Esophagus squamous epithelium (tissue), 5 donors: ENCODE measurements around the gene EHMT1. TPM values are rescaled to one million over a fixed set of nuclear protein-coding genes. Genes with fewer than 3 reads are reported as not detected.
"Not testable (repeated sequence)": the region's sequence is repeated elsewhere in the genome, so short reads cannot be mapped to it uniquely, and the experiment has no call there.

ENCODE experiments used
- DNase-seq: peaks from one replicate; lab custom pipeline; 2025; lab: John Stamatoyannopoulos, UW
- H3K27ac ChIP-seq, 4 donors: fragments of 200-600 bp; sonication (generic); one replicate each; pipeline ENCODE4 v1.5.1; 2016 to 2019; ENCODE audit warnings: mild to moderate bottlenecking in 1 of 4
- H3K27me3 ChIP-seq, 4 donors: fragments of 200-600 bp; sonication (generic); 1 replicate in 3 of 4; 2 replicates in 1 of 4; pipeline versions ENCODE4 v1.5.1 to v1.6.0; 2017 to 2021; ENCODE audit warnings: antibody characterized with exemption in 1 of 4
- H3K36me3 ChIP-seq, 3 donors: fragments of 200-600 bp; sonication (generic); one replicate each; pipeline ENCODE4 v1.5.1; 2016 to 2019
- H3K4me1 ChIP-seq, 3 donors: fragments of 200-600 bp; sonication (generic); one replicate each; pipeline ENCODE4 v1.5.1; 2017 to 2019
- H3K4me3 ChIP-seq, 4 donors: fragments of 200-600 bp; sonication (generic); 1 replicate in 3 of 4; 2 replicates in 1 of 4; pipeline ENCODE4 v1.5.1; 2016 to 2019; ENCODE audit warnings: mild to moderate bottlenecking in 2 of 4, moderate library complexity in 1 of 4
- H3K9me3 ChIP-seq, 3 donors: fragments of 200-600 bp; sonication (generic); one replicate each; pipeline ENCODE4 v1.5.1; 2016 to 2019
- POLR2A ChIP-seq, 4 donors: fragments of 450-650 bp; IDR thresholded peaks; one replicate each; pipeline ENCODE4 v1.6.1; 2017; ENCODE audit warnings: antibody characterized with exemption in 4 of 4, mild to moderate bottlenecking in 4 of 4, moderate library complexity in 3 of 4
- WGBS, 2 donors: methylation state at CpG; one replicate each; pipeline ENCODE4 v1.1.5; 2018; 5-methylcytosine and 5-hydroxymethylcytosine counted together
- intact Hi-C: fragments of 100-400 bp; cut with DNase I; formaldehyde crosslinking; loops from one replicate; pipeline ENCODE4 v1.15.0; 2022
- total RNA-seq, 4 donors: library from RNA; depleted of rRNA; stranded (reverse); fragments of >200 nt; gene quantifications; one replicate each; pipeline ENCODE4 v1.1.0, GENCODE V29; 2016
- TF ChIP-seq, protein P1 (sequence below), 6 experiments: fragments of 450-650 bp in 4 of 6; fragments of 200-600 bp in 2 of 6; sonication (generic) in 2 of 6; IDR thresholded peaks; one replicate each; pipeline ENCODE4 v1.5.1; 2016 to 2019; ENCODE audit warnings: antibody characterized with exemption in 6 of 6, mild to moderate bottlenecking in 4 of 6, moderate library complexity in 4 of 6
- donor health status: DM: yes; HTN: yes; CAD: no.

EHMT1 gene
- total RNA-seq, 4 donors from 2014 or later = 42.8 to 87.0 (median 65.0) TPM

DNA sequence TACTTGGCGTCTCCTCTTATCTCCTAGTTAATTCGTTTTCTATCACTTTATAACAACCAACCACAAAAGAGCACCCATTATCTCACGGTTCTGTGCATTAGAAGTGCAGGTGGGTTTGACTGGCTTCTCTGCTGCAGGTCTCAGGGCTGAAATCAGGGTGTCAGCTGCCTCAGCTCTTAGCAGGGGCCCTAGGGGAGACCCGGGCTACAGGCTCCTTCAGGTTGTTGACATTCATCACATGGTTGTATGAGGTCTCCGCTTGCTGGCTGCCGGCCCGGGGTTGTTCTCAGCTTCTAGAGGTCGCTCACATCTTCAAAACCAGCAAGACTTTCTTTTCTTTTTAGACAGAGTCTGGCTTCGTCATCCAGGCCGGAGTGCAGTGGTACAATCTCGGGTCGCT is 25.6 kb upstream of the EHMT1 start:
- no peak for TF ChIP-seq POLR2A (IDR thresholded peaks at IDR 0.05)
- TF ChIP-seq, protein P1, sequence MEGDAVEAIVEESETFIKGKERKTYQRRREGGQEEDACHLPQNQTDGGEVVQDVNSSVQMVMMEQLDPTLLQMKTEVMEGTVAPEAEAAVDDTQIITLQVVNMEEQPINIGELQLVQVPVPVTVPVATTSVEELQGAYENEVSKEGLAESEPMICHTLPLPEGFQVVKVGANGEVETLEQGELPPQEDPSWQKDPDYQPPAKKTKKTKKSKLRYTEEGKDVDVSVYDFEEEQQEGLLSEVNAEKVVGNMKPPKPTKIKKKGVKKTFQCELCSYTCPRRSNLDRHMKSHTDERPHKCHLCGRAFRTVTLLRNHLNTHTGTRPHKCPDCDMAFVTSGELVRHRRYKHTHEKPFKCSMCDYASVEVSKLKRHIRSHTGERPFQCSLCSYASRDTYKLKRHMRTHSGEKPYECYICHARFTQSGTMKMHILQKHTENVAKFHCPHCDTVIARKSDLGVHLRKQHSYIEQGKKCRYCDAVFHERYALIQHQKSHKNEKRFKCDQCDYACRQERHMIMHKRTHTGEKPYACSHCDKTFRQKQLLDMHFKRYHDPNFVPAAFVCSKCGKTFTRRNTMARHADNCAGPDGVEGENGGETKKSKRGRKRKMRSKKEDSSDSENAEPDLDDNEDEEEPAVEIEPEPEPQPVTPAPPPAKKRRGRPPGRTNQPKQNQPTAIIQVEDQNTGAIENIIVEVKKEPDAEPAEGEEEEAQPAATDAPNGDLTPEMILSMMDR (IDR thresholded peaks at IDR 0.05) = no peak
- Histone ChIP-seq H3K36me3 (peaks cover 0 to 7% (median 2%) of the 10 kb centered on the region in 3 donors), H3K9me3 (no peaks in the 10 kb centered on the region), H3K4me1 (peaks cover 16 to 40% (median 19%) of the 10 kb centered on the region in 3 donors), H3K27me3 (no peaks in the 10 kb centered on the region), H3K27ac (no peak overlapping the region), H3K4me3 (no peak overlapping the region)
- WGBS, 2 donors = 76 to 83% methylated on average over 12 of the region's 12 CpGs
- intact Hi-C loops = no loop called here
- no peak for DNase-seq

- H3K36me3 ChIP-seq = not testable (repeated sequence)
These were observed 22.2 kb upstream of the EHMT1 start for GRCh38 chr9:137596577-137596976.

DNA sequence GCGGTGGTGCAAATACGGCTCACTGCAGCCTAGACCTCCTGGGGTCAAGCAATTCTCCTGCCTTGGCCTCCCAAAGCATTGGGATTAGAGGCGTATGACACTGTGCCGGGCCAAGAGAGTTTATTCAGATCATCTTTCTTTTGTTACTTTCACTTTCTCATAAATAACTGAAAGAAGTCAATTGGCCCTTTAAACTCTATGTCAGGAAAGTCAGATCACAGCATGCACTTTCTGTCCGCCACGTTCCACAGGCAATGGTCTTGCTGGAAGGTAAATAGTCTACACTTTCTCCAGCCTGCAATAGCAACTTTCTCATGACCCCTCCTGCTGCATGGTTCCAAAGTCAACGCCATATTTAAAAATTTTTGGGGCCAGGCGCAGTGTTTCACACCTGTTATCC is 19.9 kb upstream of the EHMT1 start:
- TF ChIP-seq, protein P1 (IDR thresholded peaks at IDR 0.05) = no peak
- no peak for TF ChIP-seq POLR2A (IDR thresholded peaks at IDR 0.05)
- H3K4me1 ChIP-seq = peaks cover 0 to 16% (median 3%) of the 10 kb centered on the region in 3 donors
- no peak overlapping the region for H3K27ac ChIP-seq
- no peaks in the 10 kb centered on the region for H3K9me3 ChIP-seq
- H3K36me3 ChIP-seq = no peaks in the 10 kb centered on the region
- no peak for DNase-seq
- no peak overlapping the region for H3K4me3 ChIP-seq
- no peaks in the 10 kb centered on the region for H3K27me3 ChIP-seq
- intact Hi-C loops = no loop called here
- 67 to 77% methylated on average over 6 to 8 of the region's 8 CpGs for WGBS, 2 donors

More at GRCh38 chr9:137596577-137596976, 22.2 kb upstream of the EHMT1 start:
- intact Hi-C loops, H3K27me3 ChIP-seq, DNase-seq, H3K4me3 ChIP-seq, H3K27ac ChIP-seq, H3K9me3 ChIP-seq: not testable (repeated sequence)
- peaks cover 0 to 14% (median 0%) of the 10 kb centered on the region in 3 donors for H3K4me1 ChIP-seq
- WGBS, 2 donors = 80 to 85% methylated on average over 2 to 5 of the region's 7 CpGs

GRCh38 chr9:137602661-137603060 is 16.1 kb upstream of the EHMT1 start:
- Histone ChIP-seq H3K4me3 (no peak overlapping the region), H3K27ac (no peak overlapping the region), H3K27me3 (no peaks in the 10 kb centered on the region), H3K9me3 (no peaks in the 10 kb centered on the region), H3K4me1 (peaks cover 24 to 37% (median 26%) of the 10 kb centered on the region in 3 donors), H3K36me3 (no peaks in the 10 kb centered on the region)
- TF ChIP-seq POLR2A (IDR thresholded peaks at IDR 0.05) = no peak
- TF ChIP-seq, protein P1 (IDR thresholded peaks at IDR 0.05) = peak in 1 of 6 experiments; percentile 11
- DNase-seq = no peak
- intact Hi-C loops = no loop called here
- 2 to 14% methylated on average over 3 of the region's 3 CpGs for WGBS, 2 donors

- intact Hi-C loops = no loop called here
- DNase-seq = no peak
- peak overlapping the region in 1 of 4 donors; percentile 91 for H3K4me3 ChIP-seq
- peaks cover 0 to 7% (median 0%) of the 10 kb centered on the region in 3 donors for H3K36me3 ChIP-seq
- no peak for TF ChIP-seq POLR2A (IDR thresholded peaks at IDR 0.05)
- TF ChIP-seq, protein P1 (IDR thresholded peaks at IDR 0.05) = no peak
- peaks cover 27 to 50% (median 31%) of the 10 kb centered on the region in 3 donors for H3K4me1 ChIP-seq
- H3K27ac ChIP-seq = peak overlapping the region in 1 of 4 donors; percentile 88
- H3K9me3 ChIP-seq = no peaks in the 10 kb centered on the region
- no peaks in the 10 kb centered on the region for H3K27me3 ChIP-seq
- 84 to 86% methylated on average over 7 to 12 of the region's 13 CpGs for WGBS, 2 donors
These were observed 14.9 kb upstream of the EHMT1 start for GRCh38 chr9:137603879-137604278.
